Keratinocyte (primary cell): ENCODE data around the gene B3GNT5. TPM values are rescaled to one million over a fixed set of nuclear protein-coding genes. Genes with fewer than 3 reads are reported as not detected.

Experiments
- DNase-seq: peaks from one replicate; pipeline ENCODE4 v3.0.0-alpha.2; 2011; ENCODE audit warnings: low read depth, missing footprints, low spot score
- FAIRE-seq: peaks from 2 replicates; lab custom pipeline; 2011; peaks lifted over from hg19 to GRCh38; lab: Jason Lieb, UNC
- H2AFZ ChIP-seq: 2 replicates; pipeline ENCODE4 v1.6.0; 2012; ENCODE audit warnings: low read length, control low read depth, inconsistent platforms; ENCODE audit not compliant: control insufficient read depth
- H3K27ac ChIP-seq: 2 replicates; pipeline ENCODE4 v1.5.1; 2011; ENCODE audit warnings: low read length; ENCODE audit not compliant: control insufficient read depth, insufficient read depth
- H3K27me3 ChIP-seq: 3 replicates; pipeline ENCODE4 v1.6.0; 2011; ENCODE audit warnings: low read length; ENCODE audit not compliant: control insufficient read depth, insufficient read depth; ENCODE audit errors: extremely low read depth
- H3K36me3 ChIP-seq, 2 experiments: 2 replicates in 1 of 2; 3 replicates in 1 of 2; pipeline ENCODE4 v1.5.1; 2011; ENCODE audit warnings: low read length in 2 of 2, mild to moderate bottlenecking in 1 of 2; ENCODE audit not compliant: control insufficient read depth in 2 of 2, insufficient read depth in 2 of 2; ENCODE audit errors: extremely low read depth in 1 of 2
- H3K4me1 ChIP-seq: 3 replicates; pipeline ENCODE4 v1.5.1; 2011; ENCODE audit warnings: low read length; ENCODE audit not compliant: control insufficient read depth, insufficient read depth; ENCODE audit errors: extremely low read depth
- H3K4me2 ChIP-seq: 3 replicates; pipeline ENCODE4 v1.6.0; 2011; ENCODE audit warnings: low read depth, low read length; ENCODE audit not compliant: control insufficient read depth, insufficient read depth; ENCODE audit errors: extremely low read depth
- H3K4me3 ChIP-seq, 3 experiments: fragments of 200-600 bp in 1 of 3; sonication (generic) in 1 of 3; 2 replicates in 2 of 3; 3 replicates in 1 of 3; pipeline ENCODE4 v1.5.1; 2011 to 2016; ENCODE audit warnings: low read length in 3 of 3, mild to moderate bottlenecking in 3 of 3, control low read depth in 2 of 3, inconsistent platforms in 1 of 3, low read depth in 1 of 3, mixed read lengths in 1 of 3, mixed run types in 1 of 3, moderate library complexity in 1 of 3; ENCODE audit not compliant: control insufficient read depth in 2 of 3, insufficient read depth in 2 of 3; ENCODE audit errors: extremely low read depth in 1 of 3
- H3K79me2 ChIP-seq: 2 replicates; pipeline ENCODE4 v1.6.0; 2012; ENCODE audit warnings: low read length; ENCODE audit not compliant: control insufficient read depth, insufficient read depth
- H3K9ac ChIP-seq: 3 replicates; pipeline ENCODE4 v1.6.0; 2011; ENCODE audit warnings: low read length; ENCODE audit not compliant: control insufficient read depth, insufficient read depth; ENCODE audit errors: extremely low read depth
- H3K9me1 ChIP-seq: 3 replicates; pipeline ENCODE4 v1.6.0; 2011; ENCODE audit warnings: low read length; ENCODE audit not compliant: control insufficient read depth, insufficient read depth; ENCODE audit errors: extremely low read depth
- H3K9me3 ChIP-seq: 2 replicates; pipeline ENCODE4 v1.5.1; 2012; ENCODE audit warnings: low read depth, low read length; ENCODE audit not compliant: control insufficient read depth
- H4K20me1 ChIP-seq: 3 replicates; pipeline ENCODE4 v1.6.0; 2011; ENCODE audit warnings: low read length; ENCODE audit not compliant: control insufficient read depth, insufficient read depth; ENCODE audit errors: extremely low read depth
- CTCF ChIP-seq, 3 experiments: IDR thresholded peaks in 1 of 3; conservative IDR thresholded peaks in 1 of 3; optimal IDR thresholded peaks in 1 of 3; 2 replicates in 2 of 3; 3 replicates in 1 of 3; pipeline versions ENCODE3 to v1.5.1; 2011; ENCODE audit warnings: low read length in 3 of 3, mild to moderate bottlenecking in 3 of 3, moderate library complexity in 2 of 3, control low read depth in 1 of 3, inconsistent platforms in 1 of 3; ENCODE audit not compliant: insufficient read depth in 2 of 3; ENCODE audit errors: extremely low read depth in 1 of 3
- EZH2 ChIP-seq: IDR thresholded peaks from one replicate; pipeline ENCODE4 v1.6.1; 2012; ENCODE audit warnings: inconsistent platforms, mild to moderate bottlenecking, low read length, moderate library complexity
- dilution Hi-C: fragments of 300-500 bp; cut with MboI; formaldehyde crosslinking; loops from one replicate; pipeline ENCODE4 v1.7.0; 2020; ENCODE audit warnings: low sequenced_read_pairs; ENCODE audit not compliant: extremely low pct_ligation_motif_present
- polyA plus RNA-seq, 5 experiments: library from polyadenylated mRNA; depleted of rRNA in 3 of 5; stranded (reverse) in 3 of 5; stranded (forward) in 1 of 5; unstranded in 1 of 5; fragments of >200 nt; gene quantifications; 1 replicate in 1 of 5; 2 replicates in 3 of 5; 3 replicates in 1 of 5; pipeline versions ENCODE4 v1.2.1 to v1.2.3, GENCODE V29; 2011 to 2012; ENCODE audit warnings: missing spikeins in 2 of 5, low read depth in 1 of 5, low replicate concordance in 1 of 5

B3GNT5 gene
- polyA plus RNA-seq, 1 donor (not counting 4 experiments of a cell fraction or from before 2014, with no cell fraction given), result 66.6 TPM

GRCh38 chr3:183265834-183266417, 12.9 kb downstream of the B3GNT5 start:
- Histone ChIP-seq H4K20me1 (no peaks in the 10 kb centered on the region), H3K27me3 (no peaks in the 10 kb centered on the region), H3K4me3 (peak overlapping the region in 2 of 3 experiments; percentile 40 to 46), H3K9me1 (peaks cover 2% of the 10 kb centered on the region), H3K36me3 (peaks cover 9 to 16% of the 10 kb centered on the region in 2 experiments), H3K27ac (peak overlapping the region; percentile 96), H3K4me1 (peaks cover 88% of the 10 kb centered on the region), H3K4me2 (peak overlapping the region; percentile 81), H3K9ac (peak overlapping the region; percentile 77), H2AFZ (no peak overlapping the region), H3K79me2 (peaks cover 89% of the 10 kb centered on the region), H3K9me3 (no peaks in the 10 kb centered on the region)
- dilution Hi-C loops, result no loop called here
- TF ChIP-seq EZH2, result no peak
- no peak for TF ChIP-seq CTCF (optimal IDR thresholded peaks at IDR 0.05 in 1 of 3, IDR thresholded peaks at IDR 0.05 in 1 of 3, conservative IDR thresholded peaks at IDR 0.05 in 1 of 3; ENCODE audit: extremely low read depth in 1 of 3, insufficient read depth in 2 of 3, low read length in 3 of 3)
- peak; percentile 100 for FAIRE-seq
- DNase-seq, result peak; percentile 99

GRCh38 chr3:183266454-183266853, 13.4 kb downstream of the B3GNT5 start:
- dilution Hi-C loops, result no loop called here
- Histone ChIP-seq H3K9ac (peak overlapping the region; percentile 77), H3K79me2 (peaks cover 89% of the 10 kb centered on the region), H3K27ac (peak overlapping the region; percentile 96), H3K36me3 (peaks cover 10 to 20% of the 10 kb centered on the region in 2 experiments), H4K20me1 (no peaks in the 10 kb centered on the region), H3K9me1 (peaks cover 2% of the 10 kb centered on the region), H3K4me2 (peak overlapping the region; percentile 81), H3K4me3 (peak overlapping the region in 2 of 3 experiments; percentile 40 to 46), H2AFZ (no peak overlapping the region), H3K27me3 (no peaks in the 10 kb centered on the region), H3K4me1 (peaks cover 84% of the 10 kb centered on the region), H3K9me3 (no peaks in the 10 kb centered on the region)
- DNase-seq, result no peak
- FAIRE-seq, result peak; percentile 17
- no peak for TF ChIP-seq CTCF (optimal IDR thresholded peaks at IDR 0.05 in 1 of 3, IDR thresholded peaks at IDR 0.05 in 1 of 3, conservative IDR thresholded peaks at IDR 0.05 in 1 of 3; ENCODE audit: extremely low read depth in 1 of 3, insufficient read depth in 2 of 3, low read length in 3 of 3)
- TF ChIP-seq EZH2, result no peak
